Kidney capillary endothelial cell (primary cell): Measurements from ENCODE around the gene KANTR.
A peak's percentile ranks its signal among the peaks of the same experiment; 100 is the strongest.

Source experiments
- DNase-seq: peaks from one replicate; pipeline ENCODE4 v3.0.0-alpha.2; 2018; ENCODE audit warnings: low spot score

Gene KANTR, protein sequence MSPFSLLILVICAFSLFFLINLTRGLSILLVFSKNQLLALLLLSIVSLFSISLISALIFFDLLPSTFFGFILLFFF

DNA sequence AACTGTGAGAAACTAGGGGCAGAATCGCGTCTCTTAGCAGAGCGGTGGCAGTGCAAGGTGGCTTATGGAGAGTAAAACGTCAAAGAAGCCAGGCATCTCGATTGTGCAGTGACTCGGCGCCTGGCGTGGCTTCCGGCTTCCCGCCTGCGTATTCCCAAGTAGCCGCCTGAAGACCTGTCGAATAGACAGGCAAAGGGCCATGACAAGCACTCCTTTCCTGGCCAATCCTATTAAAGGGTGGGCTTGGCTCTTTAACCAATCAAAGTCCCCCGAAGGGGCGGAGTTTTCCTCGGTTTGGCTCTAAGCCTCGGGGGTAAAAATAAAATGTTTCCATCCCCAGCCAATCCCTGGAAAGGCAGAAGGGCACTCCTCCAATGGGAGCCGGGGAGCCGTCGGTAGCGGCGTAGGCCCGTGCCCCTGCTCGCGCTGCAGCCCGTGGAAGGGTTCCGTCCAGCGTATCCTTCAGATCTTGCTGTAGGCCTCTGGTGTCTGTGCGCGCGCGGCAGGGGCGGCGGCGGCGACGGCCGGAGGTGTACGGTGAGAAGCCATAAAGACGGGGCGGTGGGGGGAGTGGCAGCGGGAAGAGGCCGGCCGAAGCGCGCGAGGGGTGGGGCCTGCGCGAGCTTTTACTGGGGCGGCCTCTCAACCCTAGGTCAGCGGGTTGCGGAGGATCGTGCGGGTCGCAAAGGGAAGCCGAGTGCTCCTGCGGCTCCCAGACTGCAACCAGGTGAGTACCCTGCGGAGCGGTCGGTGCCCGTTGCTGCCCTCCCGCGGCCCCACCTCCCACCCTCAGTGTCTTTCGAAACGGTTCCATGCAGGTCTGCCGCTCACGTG, at the start of gene KANTR:
KANTR (plus strand) TSS at position 395 of the 834 bp plus-strand sequence. CDS start 30,131 bp downstream, outside the sequence.
- DNase-seq = peak; percentile 86

DNA sequence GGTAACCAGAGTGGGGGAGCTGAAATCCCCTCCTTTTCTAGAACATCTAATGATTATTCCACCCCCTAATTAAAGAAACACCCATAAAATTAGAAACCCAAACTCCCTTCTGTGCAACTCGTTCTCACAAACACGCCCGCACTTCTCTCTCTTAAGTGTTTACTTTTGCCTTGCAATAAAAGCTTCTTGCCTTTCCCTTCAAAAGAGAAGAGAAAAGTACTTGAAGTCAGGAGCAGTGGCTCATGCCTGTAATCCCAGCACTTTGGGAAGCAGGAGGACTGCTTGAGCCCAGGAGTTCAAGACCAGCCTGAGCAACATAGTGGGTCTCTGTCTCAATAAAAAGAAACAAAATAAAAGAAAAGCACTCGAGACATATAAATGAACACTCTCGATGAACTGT, 48.9 kb upstream of the KANTR start:
- DNase-seq = no peak

DNA sequence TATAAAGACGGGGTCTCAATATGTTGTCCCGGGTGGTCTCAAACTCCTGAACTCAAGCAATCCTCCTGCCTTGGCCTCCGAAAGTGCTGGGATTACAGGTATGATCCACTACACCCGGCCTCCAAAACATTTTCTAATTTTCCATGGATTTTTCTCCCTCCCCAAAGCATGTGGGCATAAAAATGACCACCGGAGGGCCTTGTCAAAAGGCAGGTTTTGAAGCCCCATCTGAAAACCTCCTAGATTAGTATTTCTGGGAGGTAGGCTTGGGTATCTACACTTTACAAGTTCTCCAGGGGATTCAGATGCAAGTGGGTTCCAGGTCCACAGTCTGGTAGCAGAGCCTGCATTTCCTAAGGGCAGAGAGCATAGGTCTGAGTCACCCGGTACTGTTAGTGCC, 46.7 kb upstream of the KANTR start:
- DNase-seq = peak; percentile 13

DNA sequence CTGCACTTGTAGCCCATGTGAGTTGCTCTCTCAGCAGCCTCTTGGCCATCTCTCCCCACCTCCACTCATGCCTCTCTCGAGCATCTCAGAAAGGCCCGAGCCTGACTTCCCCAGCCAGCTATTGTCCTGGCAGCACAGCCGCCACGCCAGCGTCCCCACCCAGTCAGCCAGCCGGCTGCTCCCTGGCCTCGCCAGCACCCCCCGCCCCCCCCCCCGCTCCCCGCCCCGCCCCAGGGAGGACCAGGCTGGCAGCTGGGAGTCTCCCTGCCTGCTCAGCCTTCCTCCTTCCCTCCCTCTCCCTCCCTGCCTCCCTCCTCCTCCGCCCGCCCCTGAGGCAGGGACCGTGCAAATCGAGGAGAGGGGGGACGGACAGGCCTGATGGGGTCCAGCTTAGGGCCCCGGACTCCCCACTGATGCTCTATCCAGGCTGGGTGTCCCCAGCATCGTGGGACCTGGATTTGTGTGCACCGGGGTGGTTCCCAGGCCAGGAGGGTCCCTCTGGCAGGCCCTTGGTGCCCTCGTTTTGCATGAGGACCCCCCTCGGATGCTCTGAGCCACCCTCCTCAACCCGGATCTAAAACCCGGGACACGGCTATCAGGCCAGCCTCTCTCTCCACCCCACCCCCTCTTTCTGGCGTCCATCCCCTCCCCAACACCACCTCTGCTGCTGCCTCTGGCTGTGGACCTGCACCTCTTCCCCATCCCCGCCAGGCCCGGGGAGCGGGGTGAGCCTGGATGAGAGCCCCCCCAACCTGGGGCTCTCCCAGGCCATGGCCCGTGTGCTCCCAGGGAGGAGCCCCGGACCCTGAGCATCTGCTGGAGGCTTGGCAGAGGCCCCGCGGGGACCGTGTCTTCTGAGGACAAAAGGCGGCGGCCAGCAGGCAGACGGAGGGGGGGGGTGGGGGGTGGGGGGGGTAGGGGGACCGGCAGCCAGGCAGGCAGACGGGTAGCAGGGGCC, 45.5 kb upstream of the KANTR start, which contains the start of gene GPR173:
GPR173 (plus strand) TSS at position 621 of the 958 bp plus-strand sequence. CDS start 27,833 bp downstream, outside the sequence.
- peak; percentile 25 for DNase-seq

DNA sequence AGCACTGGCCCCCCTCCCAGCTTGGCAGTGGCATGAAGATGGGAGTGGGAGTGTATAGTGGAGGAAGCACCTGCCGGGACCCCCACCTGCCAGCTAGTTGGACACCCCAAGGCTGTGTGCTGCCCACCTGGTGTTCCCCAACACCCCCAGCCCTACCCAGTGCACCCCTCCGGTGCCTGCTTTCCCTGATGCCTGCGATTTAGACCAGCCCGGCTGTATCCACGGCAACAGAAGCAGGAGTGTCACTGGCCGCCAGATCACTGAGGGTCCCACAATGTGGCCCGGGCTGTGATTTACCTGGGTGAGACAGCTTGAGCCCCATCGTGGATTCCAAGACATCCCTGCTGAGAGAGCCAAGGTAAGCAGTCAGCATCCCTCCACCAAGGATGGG, 44.8 kb upstream of the KANTR start:
- no peak for DNase-seq

DNA sequence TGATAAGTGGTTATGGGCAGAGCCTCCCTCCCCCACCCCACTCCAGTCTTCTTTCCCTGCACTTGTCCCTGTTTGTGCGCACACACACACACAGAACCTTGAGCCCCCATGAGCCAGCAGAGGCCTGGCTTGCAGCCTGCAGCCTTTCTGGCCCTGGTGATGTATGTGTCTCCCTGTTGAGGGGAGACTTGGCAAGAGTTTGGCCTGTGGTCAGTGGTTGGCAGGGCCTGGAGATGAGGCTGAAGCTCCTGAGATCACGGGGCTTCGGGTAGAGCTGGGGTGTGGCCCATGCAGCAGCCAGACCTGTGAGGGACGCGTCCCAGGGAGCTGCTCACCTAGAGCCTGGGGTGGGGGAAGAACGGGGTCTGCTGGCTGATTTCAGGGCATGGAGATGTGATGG, 43.1 kb upstream of the KANTR start:
- no peak for DNase-seq

DNA sequence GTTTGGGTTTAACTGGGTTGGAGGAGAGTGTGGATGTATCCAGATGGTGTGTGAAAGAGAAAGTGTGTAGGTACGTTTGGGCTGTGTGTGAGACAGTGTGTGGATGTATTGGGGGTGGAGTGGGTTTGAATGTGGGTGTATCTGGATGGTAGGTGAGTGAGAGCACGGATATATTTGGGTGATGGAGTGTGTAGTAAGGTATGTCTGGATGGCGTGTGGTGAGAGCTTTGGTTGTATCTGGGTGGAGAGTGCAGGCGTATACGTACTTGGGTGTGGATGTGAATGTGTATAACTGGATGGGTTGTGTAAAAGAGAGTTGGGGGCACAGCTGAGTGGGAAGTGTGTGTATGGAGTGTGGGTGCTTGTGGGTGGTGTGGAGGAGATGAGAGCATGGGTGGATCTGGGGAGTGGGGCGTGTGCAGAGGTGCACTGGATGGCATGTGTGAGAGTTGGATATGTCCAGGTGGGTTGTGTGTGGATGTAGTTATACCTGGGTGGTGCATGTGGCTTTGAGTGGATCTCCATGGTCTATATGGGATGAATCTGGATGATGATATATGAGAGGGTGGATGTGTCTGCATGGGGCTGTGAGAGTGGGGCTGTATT, 38.6 kb upstream of the KANTR start:
- no peak for DNase-seq

DNA sequence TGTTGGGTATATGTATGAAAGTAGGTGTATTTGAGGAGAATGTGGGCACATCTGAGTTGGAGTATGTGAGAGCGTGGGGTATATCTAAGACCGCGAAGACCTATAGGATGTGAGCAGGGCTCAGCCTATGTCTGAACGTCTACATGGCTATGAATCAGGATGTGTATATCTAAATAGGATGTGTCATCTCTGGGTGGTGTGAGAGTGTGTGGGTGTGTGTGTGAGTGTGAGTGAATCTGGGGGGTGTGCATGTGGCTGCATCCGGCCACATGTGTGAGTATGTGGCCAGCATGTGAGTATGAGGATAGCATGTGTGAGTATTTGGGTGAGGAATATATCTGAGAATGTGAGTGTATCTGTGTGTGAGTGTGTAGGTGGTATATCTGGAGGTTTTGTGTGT, 37.6 kb upstream of the KANTR start:
- DNase-seq = no peak

DNA sequence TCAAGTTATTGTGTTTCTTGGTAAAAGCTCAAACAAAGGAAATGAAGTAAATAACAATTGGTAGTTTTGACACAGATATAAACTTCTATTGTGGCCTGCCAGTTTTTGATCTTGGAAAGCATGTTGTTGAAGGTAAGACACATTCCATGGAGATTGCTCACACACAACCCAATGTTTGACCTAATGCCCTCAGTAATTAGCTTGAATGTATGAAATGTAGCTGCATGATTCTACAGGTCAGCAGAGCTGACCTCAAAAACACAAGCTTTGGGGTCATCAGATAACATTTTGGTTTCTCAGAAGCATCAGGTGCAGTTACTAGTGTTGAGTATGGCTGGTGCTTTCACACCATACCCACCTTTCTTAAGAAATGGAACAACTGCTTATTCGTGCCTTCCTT, 28.8 kb upstream of the KANTR start:
- no peak for DNase-seq

DNA sequence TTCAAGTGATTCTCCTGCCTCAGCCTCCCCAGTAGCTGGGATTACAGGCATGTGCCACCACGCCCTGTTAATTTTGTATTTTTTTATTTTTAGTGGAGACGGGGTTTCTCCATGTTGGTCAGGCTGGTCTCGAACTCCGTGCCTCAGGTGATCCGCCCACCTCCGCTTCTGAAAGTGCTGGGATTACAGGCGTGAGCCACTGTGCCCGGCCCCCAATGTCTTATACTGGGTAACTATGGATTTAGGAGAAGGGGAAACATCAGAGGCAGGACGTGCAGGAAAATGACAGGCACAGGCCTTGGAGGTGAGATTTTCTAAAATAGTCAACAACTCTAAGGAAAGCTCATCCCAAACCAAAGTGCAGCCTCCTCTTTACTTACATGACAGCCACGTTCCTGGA, 22.9 kb upstream of the KANTR start:
- DNase-seq = no peak

DNA sequence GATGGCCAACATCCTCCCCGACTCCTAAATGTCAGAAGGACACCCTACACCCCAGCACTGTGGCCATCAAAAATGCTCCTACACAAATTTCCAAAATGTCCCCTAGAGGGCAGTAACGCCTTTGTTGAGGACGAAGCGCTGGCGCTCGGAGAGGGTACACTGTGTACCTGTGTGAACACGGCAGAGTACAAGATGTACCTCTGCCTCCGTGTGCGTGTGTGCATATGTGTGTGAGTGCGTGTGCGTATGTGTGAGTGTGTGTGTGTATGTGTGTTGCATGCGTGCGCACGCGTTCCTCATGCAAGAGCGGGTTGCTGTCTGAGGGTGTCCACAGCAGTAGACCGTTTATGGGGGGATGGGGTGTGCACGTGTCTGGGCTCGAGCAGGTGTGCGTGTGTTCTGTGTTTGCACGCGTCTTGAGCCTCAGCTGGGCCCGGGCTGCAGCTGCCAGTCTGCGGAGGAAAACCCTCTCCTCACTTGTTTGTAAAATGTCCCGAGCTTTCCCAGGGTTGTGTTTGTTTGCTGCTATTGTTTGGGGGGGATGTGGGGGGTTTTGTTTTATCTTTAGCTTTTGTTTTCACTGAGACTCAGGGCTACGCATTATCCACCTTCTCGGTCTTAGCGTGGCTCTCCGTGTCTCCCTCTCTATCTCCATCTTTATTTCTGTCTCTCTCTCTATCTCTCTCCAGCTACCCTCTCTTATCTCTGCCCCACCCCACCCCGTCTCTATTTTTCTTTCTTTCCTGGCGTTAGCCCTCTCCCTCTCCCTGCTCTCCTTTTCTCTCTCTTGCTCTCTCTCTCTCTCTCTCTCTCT, 22.1 kb upstream of the KANTR start:
- DNase-seq = peak; percentile 46

DNA sequence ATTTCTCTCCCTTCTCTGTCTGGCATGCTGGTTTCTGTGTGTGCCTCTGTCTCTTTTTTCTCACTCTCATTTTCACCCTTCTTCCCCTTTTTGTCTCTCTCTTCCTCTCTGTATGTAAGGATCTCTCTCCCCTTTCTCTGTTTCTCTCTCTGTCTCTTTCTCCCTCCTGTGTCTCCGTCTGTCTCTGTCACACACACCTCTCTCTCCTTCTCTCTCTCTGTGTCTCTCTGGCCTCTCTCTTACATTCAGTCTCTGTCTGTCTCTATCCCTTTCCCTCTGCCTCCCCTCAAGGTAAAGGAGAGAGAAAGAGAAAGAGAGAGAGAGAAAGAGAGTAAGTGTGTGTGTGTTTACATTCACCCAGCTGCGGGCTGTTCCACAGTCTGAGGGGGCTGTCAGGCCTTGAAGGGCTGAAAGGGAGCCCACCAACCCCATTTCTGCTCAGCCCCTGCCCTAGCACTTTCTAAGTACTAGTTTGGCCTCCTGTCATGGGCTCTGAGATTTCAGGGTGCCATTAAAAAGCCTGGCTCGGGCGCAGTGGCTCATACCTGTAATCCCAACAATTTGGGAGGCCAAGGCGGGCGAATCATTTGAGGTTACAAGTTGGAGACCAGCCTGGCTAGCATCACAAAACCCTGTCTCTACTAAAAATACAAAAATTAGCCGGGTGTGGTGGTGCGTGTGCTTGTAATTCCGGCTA, 21.4 kb upstream of the KANTR start:
- DNase-seq = no peak

DNA sequence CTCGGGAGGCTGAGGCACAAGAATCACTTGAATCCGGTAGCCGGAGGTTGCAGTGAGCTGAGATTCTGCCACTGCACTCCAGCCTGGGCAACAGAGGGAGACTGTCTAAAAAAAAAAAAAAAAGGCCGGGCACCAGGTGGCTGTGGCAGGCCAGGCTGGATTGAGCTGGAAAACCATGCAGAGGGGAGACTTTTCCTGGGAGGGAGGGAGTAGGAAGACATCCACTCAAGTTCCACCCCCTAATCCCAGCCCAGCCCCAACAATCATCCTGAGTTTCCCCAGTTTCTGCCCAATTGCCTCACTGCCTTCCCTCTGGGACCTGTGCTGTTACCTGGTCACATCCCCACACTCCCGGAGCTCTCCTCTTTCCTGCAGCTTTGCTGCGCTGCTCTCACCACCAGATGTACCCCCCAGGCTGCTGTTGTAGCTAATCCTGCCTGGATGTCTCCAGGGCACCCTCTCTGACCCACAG, 20.8 kb upstream of the KANTR start:
- no peak for DNase-seq

DNA sequence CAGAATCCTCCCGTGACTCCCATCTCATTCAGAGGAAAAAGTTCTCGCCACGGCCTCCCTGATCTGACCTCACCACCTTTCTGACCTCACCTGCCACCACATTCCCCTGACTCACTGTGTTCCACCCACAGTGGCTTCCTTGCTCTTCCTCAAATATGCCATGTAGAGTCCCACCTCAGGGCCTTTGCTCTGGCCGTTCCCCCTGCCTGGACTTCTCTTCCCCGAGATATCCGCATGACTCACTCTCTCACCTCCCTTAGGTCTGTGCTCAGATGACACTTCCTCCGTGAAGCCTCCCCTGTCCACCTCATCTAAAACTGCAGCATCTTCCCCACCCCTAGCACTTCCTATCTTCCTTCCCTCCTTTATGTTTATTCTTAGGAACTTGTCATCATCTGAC, 18.9 kb upstream of the KANTR start:
- DNase-seq = no peak

DNA sequence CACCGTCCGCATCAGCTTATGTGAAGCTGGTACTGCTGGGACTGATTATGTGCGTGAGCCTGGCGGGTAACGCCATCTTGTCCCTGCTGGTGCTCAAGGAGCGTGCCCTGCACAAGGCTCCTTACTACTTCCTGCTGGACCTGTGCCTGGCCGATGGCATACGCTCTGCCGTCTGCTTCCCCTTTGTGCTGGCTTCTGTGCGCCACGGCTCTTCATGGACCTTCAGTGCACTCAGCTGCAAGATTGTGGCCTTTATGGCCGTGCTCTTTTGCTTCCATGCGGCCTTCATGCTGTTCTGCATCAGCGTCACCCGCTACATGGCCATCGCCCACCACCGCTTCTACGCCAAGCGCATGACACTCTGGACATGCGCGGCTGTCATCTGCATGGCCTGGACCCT, 17.3 kb upstream of the KANTR start:
- no peak for DNase-seq

DNA sequence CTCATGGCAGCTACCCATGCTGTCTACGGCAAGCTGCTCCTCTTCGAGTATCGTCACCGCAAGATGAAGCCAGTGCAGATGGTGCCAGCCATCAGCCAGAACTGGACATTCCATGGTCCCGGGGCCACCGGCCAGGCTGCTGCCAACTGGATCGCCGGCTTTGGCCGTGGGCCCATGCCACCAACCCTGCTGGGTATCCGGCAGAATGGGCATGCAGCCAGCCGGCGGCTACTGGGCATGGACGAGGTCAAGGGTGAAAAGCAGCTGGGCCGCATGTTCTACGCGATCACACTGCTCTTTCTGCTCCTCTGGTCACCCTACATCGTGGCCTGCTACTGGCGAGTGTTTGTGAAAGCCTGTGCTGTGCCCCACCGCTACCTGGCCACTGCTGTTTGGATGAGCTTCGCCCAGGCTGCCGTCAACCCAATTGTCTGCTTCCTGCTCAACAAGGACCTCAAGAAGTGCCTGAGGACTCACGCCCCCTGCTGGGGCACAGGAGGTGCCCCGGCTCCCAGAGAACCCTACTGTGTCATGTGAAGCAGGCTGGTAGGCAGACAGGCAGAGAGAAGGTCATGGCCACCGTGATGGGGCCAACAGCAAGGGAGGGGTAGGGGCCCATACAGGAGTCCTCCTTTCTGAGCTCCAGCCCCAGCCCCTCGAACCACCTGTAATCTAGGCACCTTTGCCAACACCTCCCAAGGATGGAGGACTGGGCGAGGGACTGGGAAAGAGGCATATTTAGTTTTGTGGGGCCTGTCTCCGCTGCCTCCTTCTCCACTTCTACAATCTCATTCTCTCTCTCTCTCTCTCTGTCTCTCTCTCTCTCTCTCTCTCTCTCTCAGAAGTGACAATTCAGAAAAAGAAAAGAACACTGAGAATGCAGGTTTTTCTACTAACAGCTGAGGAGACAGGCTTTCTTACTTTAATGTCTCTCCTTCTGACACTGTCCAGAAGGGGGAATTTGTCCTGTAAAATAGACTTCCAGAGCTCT, 16.4 kb upstream of the KANTR start:
- DNase-seq = no peak

DNA sequence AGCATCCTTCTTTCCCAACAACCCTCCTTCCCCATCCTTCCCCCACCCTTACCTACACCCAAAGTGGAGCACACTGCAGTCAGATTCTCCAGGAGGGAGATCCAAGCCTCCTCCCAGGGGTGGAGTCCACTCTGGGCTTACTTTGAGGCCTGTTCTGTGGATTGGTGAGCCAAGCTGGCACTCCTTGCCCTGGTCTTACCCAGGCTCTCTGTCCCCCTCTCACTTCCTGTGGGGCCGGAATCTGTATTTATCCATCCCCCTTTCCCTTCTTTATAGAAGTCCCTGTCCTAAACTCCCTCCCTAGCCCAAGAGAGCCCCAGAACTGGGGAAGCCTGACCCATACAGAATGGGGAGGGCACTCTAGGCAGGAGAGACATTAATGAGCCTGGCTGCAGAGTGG, 15.0 kb upstream of the KANTR start:
- no peak for DNase-seq

DNA sequence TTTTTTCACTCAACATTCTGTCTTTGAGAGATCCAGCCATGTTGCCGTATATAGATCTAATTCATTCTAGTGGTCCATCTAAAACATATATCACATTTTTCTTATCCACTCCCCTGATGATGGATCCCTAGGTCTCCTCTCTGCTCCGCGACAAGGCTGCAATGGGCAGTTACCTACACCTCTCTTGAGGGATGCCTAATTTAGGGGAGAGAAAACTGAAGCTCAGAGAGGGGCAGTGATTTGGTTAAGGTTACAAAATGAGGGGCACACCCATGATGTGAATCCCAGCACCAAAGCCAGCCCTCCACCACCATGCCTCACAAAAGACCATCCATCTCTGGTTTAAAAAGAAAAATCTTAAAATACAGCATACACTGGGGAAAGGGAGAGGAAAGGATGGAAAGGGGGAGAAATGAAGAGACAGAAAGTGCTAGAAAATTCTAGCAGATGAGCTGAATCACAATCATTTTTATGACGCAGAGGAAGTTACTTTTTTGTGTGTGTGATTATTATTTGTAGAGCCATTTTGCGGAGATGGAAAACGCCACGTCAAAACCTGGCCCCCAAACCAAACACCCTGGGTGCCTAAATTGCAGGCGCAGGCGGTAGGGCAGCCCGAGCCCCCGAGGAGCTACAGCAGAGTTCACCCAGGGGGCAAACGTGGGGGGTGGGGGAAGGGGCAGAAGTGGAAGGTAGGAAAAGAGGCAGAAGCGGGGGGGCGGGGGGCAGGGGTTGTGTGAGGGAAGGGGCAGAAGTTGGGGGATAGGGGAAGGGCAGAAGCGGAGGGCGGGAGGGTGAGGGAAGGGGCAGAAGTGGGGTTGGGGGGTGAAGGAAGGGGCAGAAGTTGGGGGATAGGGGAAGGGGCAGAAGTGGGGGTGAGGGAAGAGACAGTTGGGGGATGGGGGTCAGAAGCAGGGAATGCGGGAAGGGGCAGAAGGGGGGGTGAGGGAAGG, 13.0 kb upstream of the KANTR start:
- DNase-seq = no peak
